ENCODE data around the gene TM9SF3. TPM values are rescaled to one million over a fixed set of nuclear protein-coding genes. Genes with fewer than 3 reads are reported as not detected.

TM9SF3 gene
- total RNA-seq, 1 donor from 2014 or later, result 129 TPM

GRCh38 chr10:96509017-96509641, 77.7 kb downstream of the TM9SF3 start:
- DNase-seq, result no peak

- no peak for DNase-seq
These were observed 79.8 kb downstream of the TM9SF3 start for GRCh38 chr10:96507044-96507443.

- no peak for DNase-seq
These were observed 81.4 kb downstream of the TM9SF3 start for GRCh38 chr10:96505150-96506136.

- DNase-seq, result no peak
These were observed 84.1 kb downstream of the TM9SF3 start for GRCh38 chr10:96502561-96503282.

GRCh38 chr10:96501985-96502384, 84.8 kb downstream of the TM9SF3 start:
- DNase-seq, result no peak

GRCh38 chr10:96500519-96500918, 86.3 kb downstream of the TM9SF3 start:
- DNase-seq, result no peak

- DNase-seq, result no peak
These were observed 86.8 kb downstream of the TM9SF3 start for GRCh38 chr10:96500050-96500449.

- no peak for DNase-seq
These were observed 89.4 kb downstream of the TM9SF3 start for GRCh38 chr10:96497391-96497790.

GRCh38 chr10:96496281-96496925, 90.4 kb downstream of the TM9SF3 start:
- no peak for DNase-seq

- DNase-seq, result no peak
These were observed 91.3 kb downstream of the TM9SF3 start for GRCh38 chr10:96495544-96495943.

GRCh38 chr10:96494694-96495093, 92.1 kb downstream of the TM9SF3 start:
- DNase-seq, result no peak

GRCh38 chr10:96493871-96494525, 92.8 kb downstream of the TM9SF3 start:
- no peak for DNase-seq

GRCh38 chr10:96493254-96493653, 93.6 kb downstream of the TM9SF3 start:
- no peak for DNase-seq

- no peak for DNase-seq
These were observed 95.5 kb downstream of the TM9SF3 start for GRCh38 chr10:96491303-96491702.

GRCh38 chr10:96488161-96488935, 98.5 kb downstream of the TM9SF3 start:
- no peak for DNase-seq

GRCh38 chr10:96482815-96483588, 103.8 kb downstream of the TM9SF3 start:
- no peak for DNase-seq

GRCh38 chr10:96478355-96478754, 108.5 kb downstream of the TM9SF3 start:
- DNase-seq, result no peak

GRCh38 chr10:96473866-96474265, 112.9 kb downstream of the TM9SF3 start:
- no peak for DNase-seq

GRCh38 chr10:96470116-96470743, 116.6 kb downstream of the TM9SF3 start:
- no peak for DNase-seq

- DNase-seq, result no peak
These were observed 118.0 kb downstream of the TM9SF3 start for GRCh38 chr10:96468845-96469244.
